GM21367 (cell line): ENCODE data around the gene TBC1D22A.

Source experiments
- ATAC-seq: cut with Tn5 transposase; IDR thresholded peaks from one replicate; pipeline ENCODE4 v1.9.1; 2021; ENCODE audit not compliant: unreplicated experiment

The TBC1D22A gene

DNA sequence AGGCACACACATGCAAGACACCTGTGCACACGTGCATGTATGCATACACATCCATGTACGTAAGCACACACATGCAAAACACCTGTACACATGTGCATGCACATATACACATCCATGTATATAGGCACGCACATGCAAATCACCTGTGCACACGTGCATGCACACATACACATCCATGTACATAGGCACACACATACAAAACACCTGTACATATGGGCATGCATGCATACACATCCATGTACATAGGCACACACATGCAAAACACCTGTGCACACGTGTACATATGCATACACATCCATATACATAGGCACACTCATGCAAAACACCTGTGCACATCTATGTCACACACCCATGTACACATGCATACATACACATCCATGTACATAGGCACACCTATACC lies 458.3 kb downstream of the TBC1D22A start:
- no peak for ATAC-seq

DNA sequence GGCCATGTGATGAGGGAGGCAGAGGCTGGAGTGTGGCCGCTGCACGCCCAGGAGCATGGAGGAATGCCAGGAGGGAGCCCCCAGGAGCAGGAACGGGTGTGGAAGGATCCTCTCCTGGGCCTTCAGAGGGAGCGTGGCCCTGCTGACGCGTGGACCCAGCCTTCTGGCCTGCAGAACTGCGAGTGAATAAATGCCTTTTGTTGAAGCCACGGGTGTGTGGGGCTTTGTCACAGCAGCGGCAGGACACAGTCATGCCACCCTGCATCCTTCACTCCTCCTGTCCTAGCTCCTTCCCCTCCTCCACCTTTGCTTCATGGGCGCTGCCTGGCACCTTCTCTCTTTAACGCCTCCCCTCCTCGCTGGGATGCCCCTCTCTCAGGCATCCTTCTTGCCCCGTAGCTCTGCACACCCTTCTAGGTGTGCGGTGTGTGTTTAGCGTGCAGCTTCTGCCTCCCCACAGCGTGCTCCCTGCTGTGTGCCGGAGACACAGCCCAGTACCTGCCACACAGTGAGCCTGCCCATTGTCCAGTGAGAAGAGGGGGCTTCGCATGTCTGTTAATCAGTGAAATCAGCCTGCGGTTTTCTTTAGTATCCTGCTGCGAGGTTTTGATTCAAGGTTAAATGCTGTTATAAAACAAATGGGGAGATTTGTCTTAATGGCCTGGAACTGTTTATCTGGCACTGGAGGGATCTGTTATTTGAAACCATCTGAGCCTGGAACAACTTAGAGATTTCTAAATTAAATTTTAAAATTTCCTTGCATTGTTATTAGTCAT lies 459.6 kb downstream of the TBC1D22A start:
- no peak for ATAC-seq
